Liver (tissue), 9 donors: ENCODE data around the gene SLC26A9. TPM values are rescaled to one million over a fixed set of nuclear protein-coding genes. Genes with fewer than 3 reads are reported as not detected.

ENCODE experiments used
- DNase-seq: peaks from one replicate; pipeline ENCODE4 v3.0.0-alpha.2; 2017; ENCODE audit warnings: low spot score
- H3K27ac ChIP-seq, 2 donors: one replicate each; pipeline ENCODE4 v1.7.0; 2013; ENCODE audit warnings: inconsistent platforms in 2 of 2, low read length in 2 of 2, control low read depth in 1 of 2, low read depth in 1 of 2, mild to moderate bottlenecking in 1 of 2
- H3K27me3 ChIP-seq, 4 donors: one replicate each; pipeline versions ENCODE4 v1.6.1 to v1.7.0; 2013; ENCODE audit warnings: low read length in 3 of 4, inconsistent platforms in 1 of 4, mild to moderate bottlenecking in 1 of 4, moderate library complexity in 1 of 4; ENCODE audit not compliant: control insufficient read depth in 4 of 4, insufficient read depth in 4 of 4
- H3K36me3 ChIP-seq, 4 donors: one replicate each; pipeline versions ENCODE4 v1.6.1 to v1.7.0; 2013; ENCODE audit warnings: low read length in 3 of 4, mild to moderate bottlenecking in 3 of 4, low read depth in 1 of 4, moderate library complexity in 1 of 4; ENCODE audit not compliant: control insufficient read depth in 4 of 4, insufficient read depth in 3 of 4
- H3K4me1 ChIP-seq, 4 donors: one replicate each; pipeline versions ENCODE4 v1.6.1 to v1.7.0; 2013; ENCODE audit warnings: low read length in 3 of 4, mild to moderate bottlenecking in 3 of 4, moderate library complexity in 1 of 4; ENCODE audit not compliant: control insufficient read depth in 4 of 4, insufficient read depth in 4 of 4
- H3K4me3 ChIP-seq, 3 donors: one replicate each; pipeline versions ENCODE4 v1.6.1 to v1.7.0; 2013; ENCODE audit warnings: low read length in 3 of 3, control low read depth in 1 of 3, low read depth in 1 of 3, mild to moderate bottlenecking in 1 of 3
- H3K9ac ChIP-seq, 2 donors: one replicate each; pipeline ENCODE4 v1.7.0; 2013; ENCODE audit warnings: low read length in 2 of 2, mild to moderate bottlenecking in 2 of 2, moderate library complexity in 2 of 2, control low read depth in 1 of 2, low read depth in 1 of 2
- H3K9me3 ChIP-seq, 4 donors: one replicate each; pipeline versions ENCODE4 v1.6.1 to v1.7.0; 2013; ENCODE audit warnings: low read length in 3 of 4; ENCODE audit not compliant: control insufficient read depth in 4 of 4
- ATF3 ChIP-seq: IDR thresholded peaks from 2 replicates; pipeline ENCODE4 v1.6.1; 2016; ENCODE audit warnings: antibody characterized with exemption
- CTCF ChIP-seq: fragments of 150-350 bp; IDR thresholded peaks from 2 replicates; pipeline ENCODE4 v1.5.1; 2017; ENCODE audit warnings: improper control_type of control experiment, low read depth, low read length; ENCODE audit not compliant: missing input control
- EGR1 ChIP-seq, 2 donors: IDR thresholded peaks; 2 replicates each; pipeline ENCODE4 v1.6.1; 2016 to 2018; ENCODE audit warnings: antibody characterized with exemption in 2 of 2, low read depth in 2 of 2
- FOXA1 ChIP-seq: IDR thresholded peaks from 2 replicates; pipeline ENCODE4 v1.6.1; 2016; ENCODE audit warnings: antibody characterized with exemption
- FOXA2 ChIP-seq: IDR thresholded peaks from 2 replicates; pipeline ENCODE4 v1.6.1; 2016; ENCODE audit warnings: antibody characterized with exemption
- GABPA ChIP-seq, 2 donors: IDR thresholded peaks in 1 of 2; conservative IDR thresholded peaks in 1 of 2; 2 replicates each; pipeline ENCODE4 v1.6.1; 2016; ENCODE audit warnings: antibody characterized with exemption in 2 of 2, mild to moderate bottlenecking in 1 of 2, moderate library complexity in 1 of 2
- HNF4A ChIP-seq, 2 donors: conservative IDR thresholded peaks; 2 replicates each; pipeline ENCODE4 v1.6.1; 2016; ENCODE audit warnings: antibody characterized with exemption in 2 of 2, mild to moderate bottlenecking in 2 of 2
- HNF4G ChIP-seq: IDR thresholded peaks from 2 replicates; pipeline ENCODE4 v1.6.1; 2016; ENCODE audit warnings: antibody characterized with exemption
- JUND ChIP-seq, 2 donors: IDR thresholded peaks; 2 replicates each; pipeline ENCODE4 v1.6.1; 2016; ENCODE audit warnings: antibody characterized with exemption in 2 of 2
- MAX ChIP-seq: IDR thresholded peaks from 2 replicates; pipeline ENCODE4 v1.6.1; 2016; ENCODE audit warnings: antibody characterized with exemption
- NR2F2 ChIP-seq: IDR thresholded peaks from 2 replicates; pipeline ENCODE4 v1.6.1; 2016; ENCODE audit warnings: antibody characterized with exemption
- RAD21 ChIP-seq, 2 donors: IDR thresholded peaks; 2 replicates each; pipeline ENCODE4 v1.6.1; 2016; ENCODE audit warnings: antibody characterized with exemption in 2 of 2, mild to moderate bottlenecking in 2 of 2
- REST ChIP-seq: IDR thresholded peaks from 2 replicates; pipeline ENCODE4 v1.6.1; 2016; ENCODE audit warnings: antibody characterized with exemption, mild to moderate bottlenecking
- RXRA ChIP-seq, 2 donors: IDR thresholded peaks; 2 replicates each; pipeline ENCODE4 v1.6.1; 2017 to 2018; ENCODE audit warnings: antibody characterized with exemption in 2 of 2, mild to moderate bottlenecking in 1 of 2
- SP1 ChIP-seq: IDR thresholded peaks from 2 replicates; pipeline ENCODE4 v1.6.1; 2018; ENCODE audit warnings: antibody characterized with exemption, mild to moderate bottlenecking
- TAF1 ChIP-seq: conservative IDR thresholded peaks from 2 replicates; pipeline ENCODE4 v1.6.1; 2016; ENCODE audit warnings: antibody characterized with exemption, mild to moderate bottlenecking
- YY1 ChIP-seq: IDR thresholded peaks from 2 replicates; pipeline ENCODE4 v1.6.1; 2016; ENCODE audit warnings: antibody characterized with exemption, mild to moderate bottlenecking
- ZBTB33 ChIP-seq: IDR thresholded peaks from 2 replicates; pipeline ENCODE4 v1.6.1; 2016; ENCODE audit warnings: antibody characterized with exemption
- WGBS: extraction: QIAGEN DNeasy Blood & Tissue Kit; methylation state at CpG from one replicate; pipeline ENCODE4 v1.1.7; 2013; 5-methylcytosine and 5-hydroxymethylcytosine counted together
- polyA plus RNA-seq, 2 donors: library from polyadenylated mRNA; stranded (reverse) in 1 of 2; unstranded in 1 of 2; fragments of 200-250 nt in 1 of 2; fragments of >200 nt in 1 of 2; fragmentation: Nextera tagmentation in 1 of 2; extraction: Ambion mirVana in 1 of 2; gene quantifications; one replicate each; pipeline versions ENCODE4 v1.2.1 to v1.2.3, GENCODE V29; 2013 to 2015
- total RNA-seq, 2 donors: library from RNA; depleted of rRNA; stranded (reverse); fragments of >200 nt; gene quantifications; one replicate each; pipeline ENCODE4 v1.2.3, GENCODE V29; 2014
- donor health status: healthy.
- donor health status: healthy.
- donor health status: healthy.
- donor health status: healthy.
- donor health status: healthy.

The SLC26A9 gene
- total and polyA plus RNA-seq, 4 donors: not detected

- no peak overlapping the region for H3K9ac ChIP-seq
- H3K4me1 ChIP-seq: peaks cover 0 to 7% (median 3%) of the 10 kb centered on the region in 4 donors
- H3K27ac ChIP-seq: no peak overlapping the region
- H3K36me3 ChIP-seq: no peaks in the 10 kb centered on the region
- H3K4me3 ChIP-seq: no peak overlapping the region
- no peaks in the 10 kb centered on the region for H3K27me3 ChIP-seq
- no peaks in the 10 kb centered on the region for H3K9me3 ChIP-seq
- no peak for DNase-seq
- TF ChIP-seq ZBTB33 (no peak), GABPA (IDR thresholded peaks at IDR 0.05 in 1 of 2, conservative IDR thresholded peaks at IDR 0.05 in 1 of 2) (no peak), HNF4A (conservative IDR thresholded peaks at IDR 0.05) (no peak), FOXA2 (no peak), ATF3 (no peak), YY1 (no peak), RXRA (IDR thresholded peaks at IDR 0.05) (no peak), NR2F2 (no peak), TAF1 (no peak), FOXA1 (no peak), CTCF (no peak), EGR1 (IDR thresholded peaks at IDR 0.05; ENCODE audit: low read depth in 2 of 2) (no peak), JUND (IDR thresholded peaks at IDR 0.05) (no peak), SP1 (no peak), RAD21 (IDR thresholded peaks at IDR 0.05) (no peak), MAX (no peak), HNF4G (no peak), REST (no peak)
Measured at GRCh38 chr1:205880923-205881322, 62.3 kb downstream of the SLC26A9 start.

GRCh38 chr1:205879974-205880373, 63.3 kb downstream of the SLC26A9 start:
- H3K9me3 ChIP-seq: no peaks in the 10 kb centered on the region
- no peaks in the 10 kb centered on the region for H3K36me3 ChIP-seq
- H3K4me3 ChIP-seq: no peak overlapping the region
- H3K27me3 ChIP-seq: no peaks in the 10 kb centered on the region
- TF ChIP-seq GABPA (IDR thresholded peaks at IDR 0.05 in 1 of 2, conservative IDR thresholded peaks at IDR 0.05 in 1 of 2) (no peak), ZBTB33 (no peak), FOXA1 (no peak), ATF3 (no peak), RAD21 (IDR thresholded peaks at IDR 0.05) (no peak), YY1 (no peak), FOXA2 (no peak), REST (no peak)
- no peak for DNase-seq
- no peak overlapping the region for H3K9ac ChIP-seq
- H3K4me1 ChIP-seq: peaks cover 0 to 7% (median 3%) of the 10 kb centered on the region in 4 donors
- no peak overlapping the region for H3K27ac ChIP-seq
- 91% methylated on average over 1 of the region's 1 CpG for WGBS
